AG04449 (cell line): ENCODE results near the gene ADAMTS14.
"Not testable (repeated sequence)": the region's sequence is repeated elsewhere in the genome, so short reads cannot be mapped to it uniquely, and the experiment has no call there.

Experiments used
- CTCF ChIA-PET: fragments of 350-600 bp; formaldehyde crosslinking; extraction: SDS; loops from one replicate; lab custom pipeline; 2021; ENCODE audit warnings: antibody characterized with exemption; lab: Yijun Ruan, JAX
- POLR2A ChIA-PET: fragments of 400-600, 350-600 bp; formaldehyde crosslinking; extraction: SDS; loops from one replicate; lab custom pipeline; 2020; ENCODE audit warnings: antibody characterized with exemption, inconsistent platforms; lab: Yijun Ruan, JAX
- DNase-seq: peaks from one replicate; pipeline ENCODE4 v3.0.0-alpha.2; 2010; ENCODE audit warnings: low read depth, low spot score
- H3K4me3 ChIP-seq: 2 replicates; pipeline ENCODE4 v1.5.1; 2011; ENCODE audit warnings: low read depth, mild to moderate bottlenecking, control low read depth, low read length
- CTCF ChIP-seq: IDR thresholded peaks from one replicate; pipeline ENCODE4 v1.5.1; 2011; ENCODE audit warnings: mild to moderate bottlenecking, moderate library complexity, low read length, control low read depth, inconsistent platforms; ENCODE audit not compliant: insufficient read depth; ENCODE audit errors: missing control alignments

The ADAMTS14 gene

GRCh38 chr10:70634011-70634410, 38.3 kb upstream of the ADAMTS14 start:
- no peak overlapping the region for H3K4me3 ChIP-seq
- ChIA-PET CTCF (no interaction called here), POLR2A (no interaction called here)
- DNase-seq = no peak
- TF ChIP-seq CTCF = no peak

- POLR2A ChIA-PET, DNase-seq: not testable (repeated sequence)
Observed at GRCh38 chr10:70634515-70634914, 37.8 kb upstream of the ADAMTS14 start.

GRCh38 chr10:70639640-70640383, 32.5 kb upstream of the ADAMTS14 start:
- POLR2A ChIA-PET, CTCF ChIA-PET, H3K4me3 ChIP-seq, DNase-seq: not testable (repeated sequence)

More at GRCh38 chr10:70634515-70634914, 37.8 kb upstream of the ADAMTS14 start:
- CTCF ChIA-PET, H3K4me3 ChIP-seq: not testable (repeated sequence)

GRCh38 chr10:70643272-70643671, 29.0 kb upstream of the ADAMTS14 start:
- H3K4me3 ChIP-seq, POLR2A ChIA-PET, DNase-seq, CTCF ChIA-PET: not testable (repeated sequence)

GRCh38 chr10:70644959-70645358, 27.3 kb upstream of the ADAMTS14 start:
- POLR2A ChIA-PET, H3K4me3 ChIP-seq, DNase-seq: not testable (repeated sequence)
- CTCF ChIA-PET = interaction anchor here (0.6 to 1.5 kb wide), 2 partner anchors 8 to 60 kb away, joined by 3 read pairs; no protein-coding TSS in a partner anchor

- ChIA-PET CTCF (interaction anchor here (1.2 kb wide), 1 partner anchor 97 kb away, joined by 5 read pairs; no protein-coding TSS in a partner anchor), POLR2A (no interaction called here)
- DNase-seq = no peak
- no peak for TF ChIP-seq CTCF
- no peak overlapping the region for H3K4me3 ChIP-seq
Observed at GRCh38 chr10:70647086-70647485, 25.2 kb upstream of the ADAMTS14 start.

- CTCF ChIA-PET = interaction anchor here (1.4 kb wide), 1 partner anchor 96 kb away, joined by 3 read pairs; no protein-coding TSS in a partner anchor
- POLR2A ChIA-PET = no interaction called here
- DNase-seq = no peak
- no peak overlapping the region for H3K4me3 ChIP-seq
- no peak for TF ChIP-seq CTCF
Observed at GRCh38 chr10:70648427-70648826, 23.9 kb upstream of the ADAMTS14 start.

- ChIA-PET POLR2A (no interaction called here), CTCF (interaction anchor here (1.4 kb wide), 1 partner anchor 97 kb away, joined by 3 read pairs; no protein-coding TSS in a partner anchor)
- no peak overlapping the region for H3K4me3 ChIP-seq
- DNase-seq = no peak
- no peak for TF ChIP-seq CTCF
Observed at GRCh38 chr10:70649526-70649925, 22.8 kb upstream of the ADAMTS14 start.
